HEK293T (cell line): Measurements from ENCODE around the gene ARID1B.

Experiments
- BHLHE40 ChIP-seq: fragments of 450-650 bp; IDR thresholded peaks from 2 replicates; pipeline ENCODE4 v1.6.1; 2016; ENCODE audit warnings: mild to moderate bottlenecking, moderate library complexity, borderline replicate concordance
- FOXM1 ChIP-seq: fragments of 450-650 bp; IDR thresholded peaks from 2 replicates; pipeline ENCODE4 v1.6.1; 2017; ENCODE audit warnings: mild to moderate bottlenecking, borderline replicate concordance

DNA sequence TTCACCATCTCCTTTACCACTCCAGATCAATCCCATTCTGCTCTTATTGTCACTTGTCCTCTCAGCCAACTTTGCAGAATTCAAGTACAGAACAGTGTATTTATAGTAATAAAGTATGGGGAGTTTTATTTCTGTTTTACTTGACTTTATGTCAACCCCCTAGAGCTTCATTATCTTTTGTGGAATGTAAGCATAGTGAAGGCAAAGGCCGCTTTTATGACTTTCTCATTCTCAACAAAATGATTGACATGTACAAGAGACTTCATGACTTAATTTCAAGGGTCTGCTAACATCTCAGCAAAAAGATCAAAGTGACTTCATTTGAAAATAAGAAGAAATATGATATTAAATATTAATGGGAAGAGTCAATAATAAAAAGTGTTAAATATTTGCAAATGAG, 28.7 kb upstream of the ARID1B start:
- TF ChIP-seq BHLHE40 (no peak), FOXM1 (no peak)
